ENCODE measurements around the gene OR4K17. TPM values are rescaled to one million over a fixed set of nuclear protein-coding genes. Genes with fewer than 3 reads are reported as not detected.

The OR4K17 gene
- total and polyA plus RNA-seq, 10 of the 15 experiments (the other 5 are each of a cell fraction or from before 2014, with no cell fraction given) = not detected

GRCh38 chr14:20116748-20117147 is 6.2 kb downstream of the OR4K17 start:
- Histone ChIP-seq H3K27ac (ENCODE audit: control insufficient read depth, insufficient read depth) (no peak overlapping the region), H3K79me2 (ENCODE audit: control insufficient read depth, insufficient read depth, low read length) (no peaks in the 10 kb centered on the region), H2AFZ (ENCODE audit: control insufficient read depth, low read depth, low read length) (no peak overlapping the region), H3K9ac (ENCODE audit: control insufficient read depth, insufficient read depth, low read length) (no peak overlapping the region), H4K20me1 (ENCODE audit: control insufficient read depth, insufficient read depth) (no peaks in the 10 kb centered on the region), H3K4me3 (no peak overlapping the region), H3K9me3 (replicated peaks; ENCODE audit: control insufficient read depth, insufficient read depth, low read length) (no peaks in the 10 kb centered on the region; the same call in 2 of the 3 replicates), H3K27me3 (replicated peaks in 1 of 2; ENCODE audit: control insufficient read depth in 2 of 2, insufficient read depth in 2 of 2, low read length in 1 of 2) (no peaks in the 10 kb centered on the region), H3K36me3 (ENCODE audit: control insufficient read depth in 2 of 2, insufficient read depth in 2 of 2, low read length in 1 of 2) (no peaks in the 10 kb centered on the region), H3K4me2 (ENCODE audit: control insufficient read depth, insufficient read depth) (no peak overlapping the region), H3K4me1 (ENCODE audit: control insufficient read depth, insufficient read depth, low read length) (no peaks in the 10 kb centered on the region)
- no TSS peak for BruUV-seq (replicated peaks)
- ATAC-seq (no peak), DNase-seq (ENCODE audit: low read depth, low spot score) (no peak), FAIRE-seq (no peak)
- CTCF ChIA-PET = no interaction called here
- WGBS (ENCODE audit: insufficient coverage, insufficient replicate concordance, low lambda C conversion rate, missing lambda C conversion rate) = 10% methylated on average over 1 of the region's 1 CpG
- POLR2A ChIA-PET = no interaction called here
- RAD21 ChIA-PET (ENCODE audit: unreplicated experiment) = no interaction called here
- SMC1A ChIA-PET (ENCODE audit: uncharacterized antibody, unreplicated experiment) = no interaction called here
- in situ Hi-C loops (cut with MboI) (no loop called here), intact Hi-C loops (cut with micrococcal nuclease; ENCODE audit: unreplicated experiment) (no loop called here)
- no peak for TF ChIP-seq IRF4 (IDR thresholded peaks at IDR 0.05; ENCODE audit: low read depth, low read length)
- no peak for TF ChIP-seq ZBED1 (IDR thresholded peaks at IDR 0.05; ENCODE audit: borderline replicate concordance)
- TF ChIP-seq POLR2A (IDR thresholded peaks at IDR 0.05; ENCODE audit: low read depth, low read length) = no peak
- no peak for TF ChIP-seq NFYB (IDR thresholded peaks at IDR 0.05; ENCODE audit: insufficient read depth, low read depth, low read length)
- no peak for TF ChIP-seq KLF5 (IDR thresholded peaks at IDR 0.05; ENCODE audit: partially characterized antibody)
- TF ChIP-seq HCFC1 (IDR thresholded peaks at IDR 0.05; ENCODE audit: low read length) = no peak
- no peak for TF ChIP-seq KAT2A (conservative IDR thresholded peaks at IDR 0.05; ENCODE audit: control insufficient read depth, low read depth, low read length)
- TF ChIP-seq, protein P1, sequence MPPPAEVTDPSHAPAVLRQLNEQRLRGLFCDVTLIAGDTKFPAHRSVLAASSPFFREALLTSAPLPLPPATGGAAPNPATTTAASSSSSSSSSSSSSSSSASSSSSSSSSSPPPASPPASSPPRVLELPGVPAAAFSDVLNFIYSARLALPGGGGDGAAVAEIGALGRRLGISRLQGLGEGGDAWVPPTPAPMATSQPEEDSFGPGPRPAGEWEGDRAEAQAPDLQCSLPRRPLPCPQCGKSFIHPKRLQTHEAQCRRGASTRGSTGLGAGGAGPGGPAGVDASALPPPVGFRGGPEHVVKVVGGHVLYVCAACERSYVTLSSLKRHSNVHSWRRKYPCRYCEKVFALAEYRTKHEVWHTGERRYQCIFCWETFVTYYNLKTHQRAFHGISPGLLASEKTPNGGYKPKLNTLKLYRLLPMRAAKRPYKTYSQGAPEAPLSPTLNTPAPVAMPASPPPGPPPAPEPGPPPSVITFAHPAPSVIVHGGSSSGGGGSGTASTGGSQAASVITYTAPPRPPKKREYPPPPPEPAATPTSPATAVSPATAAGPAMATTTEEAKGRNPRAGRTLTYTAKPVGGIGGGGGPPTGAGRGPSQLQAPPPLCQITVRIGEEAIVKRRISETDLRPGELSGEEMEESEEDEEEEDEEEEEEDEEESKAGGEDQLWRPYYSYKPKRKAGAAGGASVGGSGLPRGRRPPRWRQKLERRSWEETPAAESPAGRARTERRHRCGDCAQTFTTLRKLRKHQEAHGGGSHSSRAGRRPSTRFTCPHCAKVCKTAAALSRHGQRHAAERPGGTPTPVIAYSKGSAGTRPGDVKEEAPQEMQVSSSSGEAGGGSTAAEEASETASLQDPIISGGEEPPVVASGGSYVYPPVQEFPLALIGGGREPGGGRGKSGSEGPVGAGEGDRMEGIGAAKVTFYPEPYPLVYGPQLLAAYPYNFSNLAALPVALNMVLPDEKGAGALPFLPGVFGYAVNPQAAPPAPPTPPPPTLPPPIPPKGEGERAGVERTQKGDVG (CRISPR knock-in tag; IDR thresholded peaks at IDR 0.05) = no peak
- TF ChIP-seq REST (IDR thresholded peaks at IDR 0.05; ENCODE audit: low read depth, low read length) = no peak
- no peak for TF ChIP-seq CHD2 (IDR thresholded peaks at IDR 0.05; ENCODE audit: borderline replicate concordance, low read depth, low read length)
- no peak for TF ChIP-seq KDM1A (IDR thresholded peaks at IDR 0.05; ENCODE audit: borderline replicate concordance)
- TF ChIP-seq, protein P2, sequence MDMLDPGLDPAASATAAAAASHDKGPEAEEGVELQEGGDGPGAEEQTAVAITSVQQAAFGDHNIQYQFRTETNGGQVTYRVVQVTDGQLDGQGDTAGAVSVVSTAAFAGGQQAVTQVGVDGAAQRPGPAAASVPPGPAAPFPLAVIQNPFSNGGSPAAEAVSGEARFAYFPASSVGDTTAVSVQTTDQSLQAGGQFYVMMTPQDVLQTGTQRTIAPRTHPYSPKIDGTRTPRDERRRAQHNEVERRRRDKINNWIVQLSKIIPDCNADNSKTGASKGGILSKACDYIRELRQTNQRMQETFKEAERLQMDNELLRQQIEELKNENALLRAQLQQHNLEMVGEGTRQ (IDR thresholded peaks at IDR 0.05; ENCODE audit: borderline replicate concordance, low read depth, low read length) = no peak
- TF ChIP-seq BCL11A (IDR thresholded peaks at IDR 0.05; ENCODE audit: low read depth, low read length) = no peak
- no peak for TF ChIP-seq SIN3A (IDR thresholded peaks at IDR 0.05; ENCODE audit: low read depth, low read length)
- TF ChIP-seq CHD4 (IDR thresholded peaks at IDR 0.05) = no peak
- no peak for TF ChIP-seq NR2C2 (IDR thresholded peaks at IDR 0.05; ENCODE audit: borderline replicate concordance, control insufficient read depth, insufficient read length, low read depth)
- no peak for TF ChIP-seq CBX5 (IDR thresholded peaks at IDR 0.05; ENCODE audit: low read depth)
